SK-N-SH (cell line): ENCODE measurements around the gene HAGHL.

Experiments
- CHD2 ChIP-seq: fragments of 150-350 bp; IDR thresholded peaks from 2 replicates; pipeline ENCODE4 v1.6.1; 2018; ENCODE audit warnings: low read length; ENCODE audit not compliant: partially characterized antibody
- CTCF ChIP-seq: fragments of 200-600 bp; sonication (generic); IDR thresholded peaks from 2 replicates; pipeline ENCODE4 v1.6.1; 2017; ENCODE audit warnings: antibody characterized with exemption, mild to moderate bottlenecking, moderate library complexity
- EZH2phosphoT487 ChIP-seq: fragments of 200-600 bp; sonication (generic); IDR thresholded peaks from 2 replicates; pipeline ENCODE4 v1.6.1; 2017; ENCODE audit warnings: low read depth, mixed run types, mild to moderate bottlenecking, antibody characterized with exemption, moderate library complexity, borderline replicate concordance
- MEF2A ChIP-seq: IDR thresholded peaks from 2 replicates; pipeline ENCODE4 v1.4.0; 2012; ENCODE audit warnings: low read depth, borderline replicate concordance
- RAD21 ChIP-seq: IDR thresholded peaks from 2 replicates; pipeline ENCODE4 v1.6.1; 2012; ENCODE audit warnings: mild to moderate bottlenecking, low read length
- USF2 ChIP-seq: fragments of 150-350 bp; IDR thresholded peaks from 2 replicates; pipeline ENCODE4 v1.6.1; 2017; ENCODE audit warnings: antibody characterized with exemption, low read length, low read depth, borderline replicate concordance

GRCh38 chr16:693364-693763, 33.5 kb upstream of the HAGHL start:
- TF ChIP-seq RAD21, result no peak
- no peak for TF ChIP-seq CTCF
- TF ChIP-seq USF2, result no peak
- TF ChIP-seq MEF2A, result no peak
- TF ChIP-seq CHD2, result no peak
- TF ChIP-seq EZH2phosphoT487, result no peak
